Loucy (cell line): ENCODE results near the gene CCBE1.

ENCODE experiments used
- H2AFZ ChIP-seq: fragments of 200-600 bp; sonication (generic); 2 replicates; pipeline ENCODE4 v1.6.0; 2016; ENCODE audit warnings: antibody characterized with exemption, mild to moderate bottlenecking, low read length, moderate library complexity
- H3F3A ChIP-seq: fragments of 200-600 bp; 2 replicates; pipeline ENCODE4 v1.6.0; 2016; ENCODE audit warnings: antibody characterized with exemption, low read depth, mild to moderate bottlenecking
- H3K27me3 ChIP-seq: fragments of 200-600 bp; sonication (generic); 2 replicates; pipeline ENCODE4 v1.6.1; 2014; ENCODE audit warnings: low read length, mild to moderate bottlenecking; ENCODE audit not compliant: insufficient read depth, poor library complexity, severe bottlenecking
- H3K36me3 ChIP-seq: fragments of 200-600 bp; sonication (generic); 2 replicates; pipeline ENCODE4 v1.6.1; 2016; ENCODE audit warnings: low read length; ENCODE audit not compliant: insufficient read depth
- H3K4me1 ChIP-seq: fragments of 200-600 bp; sonication (generic); 2 replicates; pipeline ENCODE4 v1.5.1; 2014; ENCODE audit warnings: low read length, mild to moderate bottlenecking; ENCODE audit not compliant: insufficient read depth, poor library complexity, severe bottlenecking
- H3K4me2 ChIP-seq: fragments of 200-600 bp; sonication (generic); 2 replicates; pipeline ENCODE4 v1.6.0; 2014; ENCODE audit warnings: antibody characterized with exemption, low read length, low read depth, mild to moderate bottlenecking; ENCODE audit not compliant: poor library complexity, severe bottlenecking
- H3K4me3 ChIP-seq: fragments of 200-600 bp; sonication (generic); 2 replicates; pipeline ENCODE4 v1.5.1; 2014; ENCODE audit warnings: low read length, mild to moderate bottlenecking, mixed read lengths; ENCODE audit not compliant: poor library complexity, severe bottlenecking
- H3K79me2 ChIP-seq: fragments of 200-600 bp; sonication (generic); 2 replicates; pipeline ENCODE4 v1.6.1; 2014; ENCODE audit warnings: low read length; ENCODE audit not compliant: insufficient read depth
- H3K9ac ChIP-seq: fragments of 200-600 bp; sonication (generic); 2 replicates; pipeline ENCODE4 v1.6.0; 2014; ENCODE audit warnings: mild to moderate bottlenecking, low read depth, low read length, moderate library complexity; ENCODE audit not compliant: poor library complexity, severe bottlenecking
- H3K9me2 ChIP-seq: fragments of 200-600 bp; sonication (generic); replicated peaks from 2 replicates; pipeline ENCODE4 v1.6.1; 2016; ENCODE audit warnings: low read depth, low read length, mixed read lengths
- H3K9me3 ChIP-seq: fragments of 200-600 bp; sonication (generic); 2 replicates; pipeline ENCODE4 v1.6.1; 2014; ENCODE audit warnings: mild to moderate bottlenecking, antibody characterized with exemption, low read length, low read depth; ENCODE audit not compliant: insufficient read depth
- H4K20me1 ChIP-seq: fragments of 200-600 bp; sonication (generic); 2 replicates; pipeline ENCODE4 v1.6.0; 2014; ENCODE audit warnings: antibody characterized with exemption, low read length, mild to moderate bottlenecking; ENCODE audit not compliant: insufficient read depth, poor library complexity, severe bottlenecking
- CTCF ChIP-seq: fragments of 200-600 bp; sonication (generic); conservative IDR thresholded peaks from 2 replicates; pipeline ENCODE4 v1.5.1; 2014; ENCODE audit warnings: mild to moderate bottlenecking, antibody characterized with exemption, low read length
- EZH2phosphoT487 ChIP-seq: fragments of 200-600 bp; IDR thresholded peaks from 2 replicates; pipeline ENCODE4 v1.6.1; 2018; ENCODE audit warnings: antibody characterized with exemption, mild to moderate bottlenecking, moderate library complexity, borderline replicate concordance

The CCBE1 gene

GRCh38 chr18:59730896-59731295 lies 33.7 kb upstream of the CCBE1 start:
- H3K4me3 ChIP-seq = no peak overlapping the region
- TF ChIP-seq EZH2phosphoT487 (no peak), CTCF (no peak)
- no peaks in the 10 kb centered on the region for H3K9me3 ChIP-seq
- no peaks in the 10 kb centered on the region for H3K79me2 ChIP-seq
- H4K20me1 ChIP-seq = no peaks in the 10 kb centered on the region
- no peak overlapping the region for H2AFZ ChIP-seq
- no peak overlapping the region for H3K9ac ChIP-seq
- no peaks in the 10 kb centered on the region for H3K4me1 ChIP-seq
- no peaks in the 10 kb centered on the region for H3K27me3 ChIP-seq
- no peak overlapping the region for H3K4me2 ChIP-seq
- no peaks in the 10 kb centered on the region for H3K36me3 ChIP-seq
- H3F3A ChIP-seq = no peaks in the 10 kb centered on the region
- no peaks in the 10 kb centered on the region for H3K9me2 ChIP-seq

GRCh38 chr18:59729781-59730180 lies 32.6 kb upstream of the CCBE1 start:
- no peak overlapping the region for H3K4me2 ChIP-seq

GRCh38 chr18:59728816-59729215 lies 31.6 kb upstream of the CCBE1 start:
- no peak for TF ChIP-seq EZH2phosphoT487
- TF ChIP-seq CTCF = no peak
- H3K4me1 ChIP-seq = no peaks in the 10 kb centered on the region
- H3K36me3 ChIP-seq = no peaks in the 10 kb centered on the region
- no peaks in the 10 kb centered on the region for H3K79me2 ChIP-seq
- H3K9me3 ChIP-seq = no peaks in the 10 kb centered on the region
- H4K20me1 ChIP-seq = no peaks in the 10 kb centered on the region
- H3K4me3 ChIP-seq = no peak overlapping the region
- H3K9me2 ChIP-seq = no peaks in the 10 kb centered on the region
- H3K9ac ChIP-seq = no peak overlapping the region
- no peak overlapping the region for H3K4me2 ChIP-seq
- no peak overlapping the region for H2AFZ ChIP-seq
- no peaks in the 10 kb centered on the region for H3F3A ChIP-seq
- H3K27me3 ChIP-seq = no peaks in the 10 kb centered on the region

More at GRCh38 chr18:59729781-59730180, 32.6 kb upstream of the CCBE1 start:
- H3F3A ChIP-seq = no peaks in the 10 kb centered on the region
- no peaks in the 10 kb centered on the region for H3K9me3 ChIP-seq
- H2AFZ ChIP-seq = no peak overlapping the region
- H3K36me3 ChIP-seq = no peaks in the 10 kb centered on the region
- H4K20me1 ChIP-seq = no peaks in the 10 kb centered on the region
- TF ChIP-seq CTCF (no peak), EZH2phosphoT487 (no peak)
- no peaks in the 10 kb centered on the region for H3K9me2 ChIP-seq
- H3K79me2 ChIP-seq = no peaks in the 10 kb centered on the region
- H3K4me3 ChIP-seq = no peak overlapping the region
- no peaks in the 10 kb centered on the region for H3K27me3 ChIP-seq
- H3K4me1 ChIP-seq = no peaks in the 10 kb centered on the region
- no peak overlapping the region for H3K9ac ChIP-seq
